NCI-H345 (cell line): Measurements from ENCODE around the gene ARPC5L.

Experiments
- DNase-seq: peaks from one replicate; lab custom pipeline; 2025; lab: John Stamatoyannopoulos, UW

Gene ARPC5L

GRCh38 chr9:124868511-124869465, 6.9 kb downstream of the ARPC5L start:
- peak; percentile 87 for DNase-seq

GRCh38 chr9:124869466-124869985, 7.6 kb downstream of the ARPC5L start:
- DNase-seq = peak; percentile 11

GRCh38 chr9:124869986-124870560, 8.1 kb downstream of the ARPC5L start:
- DNase-seq = no peak

- DNase-seq = no peak
These were observed 8.8 kb downstream of the ARPC5L start for GRCh38 chr9:124870723-124871122.

DNA sequence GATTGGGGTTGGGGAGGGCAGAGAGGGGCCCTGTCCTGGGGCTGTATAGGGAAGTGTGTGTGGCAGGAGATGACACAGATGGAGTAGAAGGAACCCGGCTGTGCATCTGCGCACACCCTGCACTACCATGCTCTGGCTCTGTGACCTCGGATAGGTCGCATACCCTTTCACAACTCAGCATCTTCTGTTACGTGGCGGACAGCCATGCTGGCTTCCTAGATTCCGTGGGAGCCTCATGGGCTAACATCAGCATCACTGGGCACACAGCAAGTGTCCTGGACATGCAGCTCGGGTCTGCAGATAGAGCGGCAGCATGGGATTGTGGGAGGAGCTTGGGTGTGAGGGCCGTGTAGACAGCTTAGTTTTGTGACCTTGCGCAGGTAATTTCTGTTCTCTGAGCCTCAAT, 9.2 kb downstream of the ARPC5L start:
- DNase-seq = no peak

GRCh38 chr9:124873664-124874063, 11.7 kb downstream of the ARPC5L start:
- no peak for DNase-seq

DNA sequence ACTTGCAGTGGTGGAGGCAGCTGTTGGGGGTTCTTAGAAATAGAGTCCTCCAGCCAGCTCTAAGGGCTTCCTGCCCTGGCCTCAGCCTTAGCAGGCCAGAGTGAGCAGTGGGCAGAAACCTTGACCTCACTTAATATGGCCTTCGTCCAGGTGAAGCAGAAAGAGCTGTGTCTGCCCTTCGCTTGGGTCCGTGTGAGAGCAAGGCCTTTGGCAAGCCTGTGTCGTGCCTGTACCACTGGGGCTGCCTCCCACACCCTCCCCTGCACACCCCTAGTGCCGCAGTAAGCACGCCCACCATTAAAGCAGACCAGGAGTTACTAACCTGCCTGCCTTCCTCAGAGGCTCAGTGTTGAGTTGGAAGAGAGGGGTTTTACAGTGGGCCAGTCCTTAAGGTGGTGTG, 13.6 kb downstream of the ARPC5L start:
- DNase-seq = no peak

DNA sequence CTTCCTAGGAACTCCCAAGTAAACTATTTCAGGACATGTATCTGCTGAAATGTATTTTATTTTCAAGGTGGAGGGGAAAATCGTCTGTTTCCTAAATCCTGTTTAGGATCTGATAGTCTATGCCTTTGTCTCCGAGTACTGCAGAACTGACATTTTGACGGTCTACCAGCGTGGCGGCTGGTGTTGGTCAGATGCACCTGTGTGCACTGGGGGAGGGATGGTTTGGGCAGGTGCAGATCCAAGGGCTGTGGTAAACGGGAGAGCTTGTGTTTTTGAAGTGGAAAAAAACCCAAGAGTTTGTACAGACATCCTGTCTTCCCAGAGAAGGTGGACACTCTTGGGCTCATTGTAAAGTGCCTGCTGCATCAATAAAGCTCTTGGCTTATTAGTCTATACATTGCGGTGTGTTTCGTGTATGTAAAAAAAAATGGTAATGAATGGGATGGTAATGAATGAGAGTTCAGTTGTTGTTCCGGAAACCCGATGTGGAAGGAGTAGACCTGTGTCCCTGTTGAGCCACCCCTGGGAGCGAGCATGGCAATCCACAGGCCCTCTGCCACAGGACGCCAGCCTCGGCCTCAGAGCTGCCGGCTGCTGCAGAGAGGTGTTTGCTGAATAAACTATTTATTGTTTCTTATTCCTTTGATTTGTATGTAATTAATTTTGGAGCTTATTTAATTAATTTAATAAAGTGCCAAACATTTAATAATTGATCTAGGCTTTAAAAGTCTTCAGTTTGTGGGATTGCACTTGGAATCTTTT, 15.3 kb downstream of the ARPC5L start:
- DNase-seq = no peak

DNA sequence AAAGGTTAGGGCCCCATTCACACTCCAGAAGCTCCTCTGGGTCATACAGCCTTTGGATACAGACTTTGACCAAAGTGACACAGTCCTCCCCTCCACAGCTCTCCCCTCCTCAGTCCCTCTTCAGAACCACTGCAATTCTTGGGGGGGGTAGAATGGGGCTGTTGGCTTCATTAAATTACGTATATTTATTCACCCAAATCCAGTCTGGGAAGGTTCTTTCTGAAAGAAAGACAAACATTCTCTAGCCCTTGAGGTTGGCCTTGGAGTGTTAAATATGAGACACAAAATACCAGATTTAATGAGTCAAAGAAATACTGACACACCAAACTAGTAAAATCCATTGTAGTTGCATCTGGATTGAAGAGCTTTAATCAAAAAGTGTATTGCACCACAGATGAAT, 16.1 kb downstream of the ARPC5L start:
- no peak for DNase-seq

DNA sequence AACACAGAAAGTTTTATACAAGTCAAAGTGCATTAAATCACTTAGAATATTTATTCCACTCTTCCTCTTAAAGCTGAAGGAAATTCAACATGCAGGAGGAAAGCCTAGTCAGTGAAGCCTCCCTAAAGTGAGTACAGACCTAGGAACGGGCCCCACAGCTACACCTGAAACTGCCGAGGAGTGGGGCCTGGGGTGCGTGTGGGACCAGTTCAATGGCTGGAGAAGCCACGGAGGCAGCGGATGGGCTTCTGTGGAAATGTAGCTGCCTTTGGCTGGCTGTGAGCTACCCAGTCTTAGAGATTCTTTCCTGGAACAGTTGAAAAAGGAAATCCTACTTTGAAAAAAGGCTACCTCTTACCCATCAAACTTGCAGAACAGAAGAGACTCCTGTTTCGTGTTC, 16.6 kb downstream of the ARPC5L start:
- DNase-seq = no peak

GRCh38 chr9:124879226-124879625, 17.3 kb downstream of the ARPC5L start:
- DNase-seq = no peak

DNA sequence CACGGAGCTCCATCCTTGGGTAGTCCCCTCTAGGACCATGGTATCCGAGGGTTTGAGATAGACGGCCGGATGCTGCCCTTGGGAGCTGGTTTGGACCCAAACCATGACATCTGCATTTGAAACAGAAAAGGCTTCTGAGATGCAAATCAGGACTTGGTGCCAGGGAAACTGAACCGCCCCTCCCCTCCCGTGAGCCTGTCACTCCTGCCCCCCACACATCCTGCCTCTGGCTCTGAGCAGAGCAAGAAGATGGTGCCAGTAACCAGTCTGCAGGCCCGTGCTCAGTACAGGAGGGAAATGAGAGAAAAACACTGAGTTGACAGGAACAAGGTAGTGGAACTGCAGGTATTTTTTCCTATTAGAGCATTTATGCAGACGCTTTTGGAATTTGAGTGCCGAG, 18.6 kb downstream of the ARPC5L start:
- no peak for DNase-seq

GRCh38 chr9:124881138-124881743, 19.3 kb downstream of the ARPC5L start:
- no peak for DNase-seq

DNA sequence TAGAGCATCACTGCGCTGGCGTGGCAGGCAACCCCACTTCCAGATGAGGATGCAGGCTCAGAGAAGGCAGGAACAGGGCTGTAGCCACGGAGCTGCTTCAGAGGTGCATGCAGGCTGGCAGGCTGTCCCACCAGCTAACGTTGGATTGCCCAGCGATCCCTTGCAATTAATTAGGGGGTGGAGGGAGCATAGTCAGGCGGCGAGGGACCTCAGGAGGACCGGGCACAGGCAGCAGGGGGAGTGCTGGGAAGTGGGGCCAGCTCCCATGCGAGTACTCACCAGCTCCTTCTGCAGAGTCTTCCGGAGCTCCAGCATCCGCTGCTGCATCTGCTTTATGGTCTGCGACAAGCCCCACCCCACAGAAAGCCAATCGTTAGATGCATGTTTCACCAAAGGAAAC, 20.3 kb downstream of the ARPC5L start:
- no peak for DNase-seq

GRCh38 chr9:124884376-124884775, 22.4 kb downstream of the ARPC5L start:
- DNase-seq = no peak

DNA sequence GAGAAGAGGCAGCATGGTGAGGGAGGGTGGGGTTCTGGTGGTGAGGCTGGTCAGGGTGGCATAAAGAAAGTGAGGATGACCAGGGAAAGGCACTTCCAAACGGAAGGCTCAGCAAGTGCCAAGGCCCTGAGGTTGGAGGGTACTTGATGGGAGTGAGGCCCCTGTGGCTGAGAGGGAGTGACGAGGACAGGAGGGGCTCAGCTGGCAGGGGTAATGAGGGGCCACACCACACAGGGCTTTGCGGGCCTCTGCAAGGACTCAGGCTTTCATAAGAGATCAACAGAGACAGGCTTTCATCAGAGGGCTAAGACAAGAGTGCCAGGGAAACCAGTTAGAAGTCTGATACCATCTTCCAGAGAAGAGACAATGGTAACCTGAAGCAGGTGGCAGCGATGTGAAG, 23.6 kb downstream of the ARPC5L start:
- DNase-seq = no peak

DNA sequence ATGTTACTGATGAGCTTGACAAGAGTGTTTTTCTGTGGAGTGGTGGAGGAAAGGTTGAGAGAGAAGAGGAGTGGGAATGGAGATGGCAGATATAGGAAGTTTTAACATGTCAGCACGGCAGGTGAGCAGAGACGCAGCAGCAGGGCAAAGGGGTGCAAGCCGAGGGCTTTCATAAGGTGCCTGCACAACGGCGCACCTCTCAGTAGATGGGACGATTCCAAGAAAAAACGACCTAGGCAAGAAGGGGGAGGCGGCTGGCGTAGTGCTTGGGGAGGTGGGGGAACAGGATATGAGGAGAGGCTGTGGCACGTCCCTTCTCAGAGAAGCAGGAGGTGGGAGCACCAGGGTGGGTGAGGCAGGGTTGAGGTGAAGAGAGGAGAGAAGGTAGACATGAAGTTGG, 24.5 kb downstream of the ARPC5L start:
- DNase-seq = no peak

DNA sequence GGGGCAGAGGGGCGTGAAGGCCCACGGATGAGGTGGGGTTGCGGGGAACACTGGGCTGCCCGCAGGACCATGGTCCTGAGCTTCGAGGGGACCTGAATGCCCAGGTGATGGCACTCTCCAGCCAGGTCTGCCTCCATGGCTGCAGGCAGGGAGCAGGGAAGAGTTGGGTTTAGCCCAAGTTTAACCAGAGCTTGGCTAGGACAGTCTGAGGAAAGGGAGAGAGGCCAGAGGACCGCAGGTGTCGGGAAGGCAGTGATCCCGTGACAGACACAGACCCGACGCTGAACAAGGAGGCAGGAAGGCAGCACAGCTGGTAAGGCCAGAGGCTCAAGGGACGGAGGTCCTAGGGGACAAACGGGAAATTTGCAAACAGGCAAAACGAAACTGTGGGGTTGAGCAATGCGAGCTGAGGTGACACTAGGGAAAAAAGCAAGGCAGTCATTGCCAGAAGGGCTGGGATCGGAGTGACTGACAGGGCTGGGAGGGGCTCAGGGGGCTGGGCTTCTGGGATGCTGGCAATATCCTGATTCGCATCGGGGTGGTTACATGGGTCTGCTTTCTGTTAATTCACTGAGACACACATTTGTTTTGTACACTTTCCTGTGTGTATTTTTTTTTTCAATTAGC, 25.0 kb downstream of the ARPC5L start:
- DNase-seq = no peak

- no peak for DNase-seq
These were observed 25.9 kb downstream of the ARPC5L start for GRCh38 chr9:124887832-124888231.

DNA sequence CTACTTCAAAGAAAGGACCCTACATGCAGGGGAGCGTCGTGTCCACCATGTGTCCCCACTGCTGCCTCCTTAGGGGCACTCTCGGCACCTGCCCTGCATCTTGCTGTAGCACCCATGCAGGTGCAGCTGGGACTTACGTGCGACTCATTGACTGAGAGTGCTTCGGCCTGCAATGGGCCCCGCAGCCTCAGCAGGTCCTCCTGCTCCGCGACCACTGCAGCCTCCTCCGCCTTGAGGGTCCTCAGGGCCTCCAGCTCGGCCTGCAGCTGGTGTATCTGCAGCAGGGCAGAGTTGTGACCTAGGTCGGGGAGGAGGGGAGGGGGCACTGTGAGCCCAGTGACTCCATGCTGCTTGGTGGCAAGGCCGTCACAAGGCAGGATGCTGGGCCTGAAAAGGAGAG, 27.1 kb downstream of the ARPC5L start:
- DNase-seq = no peak

DNA sequence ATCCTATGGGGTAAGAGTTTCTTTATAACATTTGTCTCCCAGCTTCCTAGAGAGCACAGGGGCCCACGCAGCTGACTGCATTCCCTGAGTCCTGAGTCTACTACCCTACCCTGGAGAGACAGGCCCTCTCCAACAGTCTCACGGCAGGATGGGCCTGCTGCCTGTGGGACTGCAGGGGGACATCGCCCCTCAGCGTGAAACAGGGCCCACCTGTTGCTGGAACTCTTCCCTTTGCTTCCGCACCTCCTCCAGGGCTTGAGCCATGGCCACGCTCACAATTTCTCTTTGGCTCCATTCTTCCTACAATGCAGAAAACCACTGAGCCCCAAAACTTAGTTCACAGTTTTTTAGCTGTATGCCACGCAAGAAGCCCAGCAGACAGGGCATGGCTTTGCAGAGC, 28.2 kb downstream of the ARPC5L start:
- no peak for DNase-seq
